ENCODE data around the gene DNM1L.

- TF ChIP-seq POLR2A (IDR thresholded peaks at IDR 0.05) (no peak), CTCF (IDR thresholded peaks at IDR 0.05) (no peak)
Measured at GRCh38 chr12:32755051-32755653, 76.1 kb downstream of the DNM1L start.

Measured in lower leg skin (tissue), 3 donors.